CD1c-positive myeloid dendritic cell (primary cell): Measurements from ENCODE around the gene PLPP4.
A peak's percentile ranks its signal among the peaks of the same experiment; 100 is the strongest.

Experiments used
- DNase-seq: peaks from one replicate; pipeline ENCODE4 v3.0.0-alpha.2; 2016; ENCODE audit errors: extremely low spot score

The PLPP4 gene

GRCh38 chr10:120575411-120575810 lies 118.4 kb downstream of the PLPP4 start:
- DNase-seq = no peak

GRCh38 chr10:120578134-120578533 lies 121.1 kb downstream of the PLPP4 start:
- DNase-seq = no peak

- DNase-seq = no peak
Observed at GRCh38 chr10:120578890-120579289, 121.9 kb downstream of the PLPP4 start.

GRCh38 chr10:120580918-120581895 lies 124.2 kb downstream of the PLPP4 start:
- no peak for DNase-seq

GRCh38 chr10:120582753-120583152 lies 125.7 kb downstream of the PLPP4 start:
- DNase-seq = no peak

- DNase-seq = no peak
Observed at GRCh38 chr10:120583424-120584108, 126.5 kb downstream of the PLPP4 start.

GRCh38 chr10:120584786-120585185 lies 127.8 kb downstream of the PLPP4 start:
- DNase-seq = no peak

GRCh38 chr10:120586471-120586872 lies 129.4 kb downstream of the PLPP4 start:
- no peak for DNase-seq

- no peak for DNase-seq
Observed at GRCh38 chr10:120587061-120587460, 130.0 kb downstream of the PLPP4 start.

GRCh38 chr10:120588311-120588710 lies 131.3 kb downstream of the PLPP4 start:
- DNase-seq = no peak

- no peak for DNase-seq
Observed at GRCh38 chr10:120593693-120594092, 136.7 kb downstream of the PLPP4 start.

GRCh38 chr10:120597902-120598301 lies 140.9 kb downstream of the PLPP4 start:
- DNase-seq = no peak

GRCh38 chr10:120598386-120598785 lies 141.4 kb downstream of the PLPP4 start:
- no peak for DNase-seq

GRCh38 chr10:120599200-120599724 lies 142.2 kb downstream of the PLPP4 start:
- no peak for DNase-seq

- peak; percentile 38 for DNase-seq
Observed at GRCh38 chr10:120600871-120601649, 144.0 kb downstream of the PLPP4 start.

- DNase-seq = no peak
Observed at GRCh38 chr10:120601999-120602398, 145.0 kb downstream of the PLPP4 start.

- DNase-seq = no peak
Observed at GRCh38 chr10:120605410-120605809, 148.4 kb downstream of the PLPP4 start.

GRCh38 chr10:120606051-120606764 lies 149.2 kb downstream of the PLPP4 start:
- no peak for DNase-seq

- DNase-seq = no peak
Observed at GRCh38 chr10:120607016-120607709, 150.1 kb downstream of the PLPP4 start.
